ENCODE measurements around the gene SLC15A1.

The SLC15A1 gene

GRCh38 chr13:98697791-98698190 is 54.7 kb downstream of the SLC15A1 start:
- Histone ChIP-seq H3F3A (ENCODE audit: insufficient read depth, low read length) (no peaks in the 10 kb centered on the region), H3K27ac (ENCODE audit: low read length) (no peak overlapping the region), H3K9me2 (replicated peaks; ENCODE audit: insufficient read depth, low read length) (no peaks in the 10 kb centered on the region), H3K4me2 (ENCODE audit: low read depth, low read length) (no peak overlapping the region), H3K9ac (ENCODE audit: low read length) (no peak overlapping the region), H3K4me3 (ENCODE audit: low read length) (no peak overlapping the region), H3K9me3 (replicated peaks; ENCODE audit: insufficient read depth, low read length) (no peaks in the 10 kb centered on the region), H3K36me3 (replicated peaks; ENCODE audit: insufficient read depth, low read length) (no peaks in the 10 kb centered on the region), H3K27me3 (replicated peaks; ENCODE audit: insufficient read depth, low read length) (no peaks in the 10 kb centered on the region), H4K20me1 (ENCODE audit: insufficient read depth, low read length) (no peaks in the 10 kb centered on the region), H2AFZ (ENCODE audit: low read length) (no peak overlapping the region), H3K79me2 (ENCODE audit: low read length) (no peaks in the 10 kb centered on the region), H3K4me1 (ENCODE audit: low read length) (no peaks in the 10 kb centered on the region)
- TF ChIP-seq CTCF (IDR thresholded peaks at IDR 0.05; ENCODE audit: low read length) (no peak), EZH2 (optimal IDR thresholded peaks at IDR 0.05; ENCODE audit: low read depth, low read length) (no peak), EZH2phosphoT487 (IDR thresholded peaks at IDR 0.05; ENCODE audit: low read length) (no peak)
- no peak for DNase-seq

GRCh38 chr13:98693756-98694155 is 58.7 kb downstream of the SLC15A1 start:
- TF ChIP-seq EZH2 (optimal IDR thresholded peaks at IDR 0.05; ENCODE audit: low read depth, low read length): no peak
- no peak for TF ChIP-seq EZH2phosphoT487 (IDR thresholded peaks at IDR 0.05; ENCODE audit: low read length)
- TF ChIP-seq CTCF (IDR thresholded peaks at IDR 0.05; ENCODE audit: low read length): no peak
- Histone ChIP-seq H3K9me2 (replicated peaks; ENCODE audit: insufficient read depth, low read length) (no peaks in the 10 kb centered on the region), H4K20me1 (ENCODE audit: insufficient read depth, low read length) (no peaks in the 10 kb centered on the region), H3K4me2 (ENCODE audit: low read depth, low read length) (no peak overlapping the region), H3K9ac (ENCODE audit: low read length) (no peak overlapping the region), H3K36me3 (replicated peaks; ENCODE audit: insufficient read depth, low read length) (no peaks in the 10 kb centered on the region), H2AFZ (ENCODE audit: low read length) (no peak overlapping the region), H3K9me3 (replicated peaks; ENCODE audit: insufficient read depth, low read length) (no peaks in the 10 kb centered on the region), H3K4me3 (ENCODE audit: low read length) (no peak overlapping the region), H3K27ac (ENCODE audit: low read length) (no peak overlapping the region), H3F3A (ENCODE audit: insufficient read depth, low read length) (no peaks in the 10 kb centered on the region), H3K27me3 (replicated peaks; ENCODE audit: insufficient read depth, low read length) (no peaks in the 10 kb centered on the region), H3K4me1 (ENCODE audit: low read length) (no peaks in the 10 kb centered on the region), H3K79me2 (ENCODE audit: low read length) (no peaks in the 10 kb centered on the region)
- DNase-seq: no peak

- H3K4me1 ChIP-seq (ENCODE audit: low read length): no peaks in the 10 kb centered on the region
- H3F3A ChIP-seq (ENCODE audit: insufficient read depth, low read length): no peaks in the 10 kb centered on the region
- H3K9me3 ChIP-seq (replicated peaks; ENCODE audit: insufficient read depth, low read length): no peaks in the 10 kb centered on the region
- no peak overlapping the region for H3K9ac ChIP-seq (ENCODE audit: low read length)
- TF ChIP-seq CTCF (IDR thresholded peaks at IDR 0.05; ENCODE audit: low read length) (no peak), EZH2phosphoT487 (IDR thresholded peaks at IDR 0.05; ENCODE audit: low read length) (no peak), EZH2 (optimal IDR thresholded peaks at IDR 0.05; ENCODE audit: low read depth, low read length) (no peak)
- H3K4me3 ChIP-seq (ENCODE audit: low read length): no peak overlapping the region
- H2AFZ ChIP-seq (ENCODE audit: low read length): no peak overlapping the region
- no peak for DNase-seq
- H3K36me3 ChIP-seq (replicated peaks; ENCODE audit: insufficient read depth, low read length): no peaks in the 10 kb centered on the region
- H3K4me2 ChIP-seq (ENCODE audit: low read depth, low read length): no peak overlapping the region
- H3K79me2 ChIP-seq (ENCODE audit: low read length): no peaks in the 10 kb centered on the region
- no peaks in the 10 kb centered on the region for H3K27me3 ChIP-seq (replicated peaks; ENCODE audit: insufficient read depth, low read length)
- H3K9me2 ChIP-seq (replicated peaks; ENCODE audit: insufficient read depth, low read length): no peaks in the 10 kb centered on the region
- no peaks in the 10 kb centered on the region for H4K20me1 ChIP-seq (ENCODE audit: insufficient read depth, low read length)
- no peak overlapping the region for H3K27ac ChIP-seq (ENCODE audit: low read length)
Measured at GRCh38 chr13:98691360-98691759, 61.1 kb downstream of the SLC15A1 start.

All from MM.1S (cell line).